Measurements from ENCODE around the gene FRMD8. TPM values are rescaled to one million over a fixed set of nuclear protein-coding genes. Genes with fewer than 3 reads are reported as not detected.

FRMD8 gene
- total and polyA plus RNA-seq, 2 of the 4 experiments (the other 2 are of a cell fraction): 11.3 to 19.8 TPM

DNA sequence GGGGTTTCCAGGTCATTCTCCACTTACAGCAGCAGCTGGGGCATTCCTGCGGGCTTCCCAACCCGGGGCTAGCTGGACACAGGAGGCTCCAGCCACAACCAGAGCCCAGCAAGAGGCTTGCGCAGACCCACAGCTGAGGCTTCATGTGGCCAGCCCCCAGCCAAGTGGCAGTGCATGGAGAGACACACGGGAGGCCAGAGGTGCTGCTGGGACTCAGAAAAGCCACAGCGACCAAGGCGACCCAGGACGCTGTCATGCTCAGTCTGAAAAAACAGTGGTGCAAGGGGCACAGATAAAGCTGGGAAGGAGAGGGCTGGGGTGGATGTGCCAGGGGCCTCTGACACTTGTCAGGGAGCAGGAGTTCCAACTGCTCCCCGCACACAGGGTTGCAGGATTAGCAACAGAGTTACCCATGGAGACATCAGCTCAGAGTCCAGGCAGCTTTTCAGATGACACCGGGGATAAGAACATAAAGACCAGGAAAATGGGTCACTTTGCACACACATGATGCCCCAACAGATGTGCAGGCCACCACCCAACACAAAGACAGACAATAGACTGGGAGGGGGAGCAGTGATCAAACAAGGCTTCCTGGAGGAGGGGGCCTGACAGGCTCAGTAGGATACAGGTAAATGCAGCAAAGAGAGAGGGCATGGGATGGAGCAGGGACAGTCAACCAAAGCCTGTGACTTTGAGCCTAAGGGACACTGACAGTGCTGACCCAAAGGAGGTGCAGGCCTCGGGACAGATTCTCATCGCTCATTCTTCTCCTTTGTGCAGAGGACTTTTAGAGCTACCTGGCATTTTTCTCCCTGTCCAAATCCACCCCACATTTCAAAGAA lies 29.3 kb downstream of the FRMD8 start:
- peaks cover 10 to 66% of the 10 kb centered on the region in 2 experiments; a peak in 3 of 4 replicates for H3K79me1 ChIP-seq (ENCODE audit: low read depth in 1 of 2, low read length in 2 of 2)
- H2AFZ ChIP-seq (replicated peaks; ENCODE audit: low read length, poor library complexity): peak overlapping the region; percentile 94
- WGBS, 2 experiments (ENCODE audit: extremely low coverage in 2 of 2, insufficient read length in 1 of 2): 64% methylated on average over 7 of the region's 11 CpGs; no CpG with 5 or more reads in 1 of the 2 experiments
- peaks cover 36% of the 10 kb centered on the region for H3K4me1 ChIP-seq (ENCODE audit: control insufficient read depth, insufficient read depth, low read length)
- BruUV-seq (replicated peaks): no TSS peak
- H3K27ac ChIP-seq (ENCODE audit: insufficient read depth, low read length): 0 out of 2 replicates have a peak overlapping the region, but pooled peaks have one; percentile 1
- peak overlapping the region; percentile 3; the same call in 1 of the 2 replicates for H4K91ac ChIP-seq (ENCODE audit: insufficient read depth, low read depth, low read length)
- H2AK9ac ChIP-seq (replicated peaks; ENCODE audit: low read depth, low read length, poor library complexity): peak overlapping the region; percentile 77
- DNase-seq (no peak), ATAC-seq (ENCODE audit: low read depth) (no peak)
- peak overlapping the region; percentile 76 for H2AK5ac ChIP-seq (ENCODE audit: low read depth, low read length)
- no peaks in the 10 kb centered on the region for H3K27me3 ChIP-seq (ENCODE audit: control insufficient read depth, insufficient read depth, low read length)
- H3K4ac ChIP-seq (ENCODE audit: low read depth, low read length): peak overlapping the region; percentile 70
- no peak overlapping the region for H4K5ac ChIP-seq (ENCODE audit: low read depth, low read length)
- H3K4me3 ChIP-seq (ENCODE audit: insufficient read depth, low read depth, low read length): peak overlapping the region; percentile 12; the same call in 1 of the 2 replicates
- H2BK20ac ChIP-seq (ENCODE audit: low read depth, low read length): peak overlapping the region; percentile 79
- H2BK120ac ChIP-seq (ENCODE audit: low read depth, low read length): peak overlapping the region; percentile 78
- peaks cover 16% of the 10 kb centered on the region for H3K36me3 ChIP-seq (ENCODE audit: control insufficient read depth, insufficient read depth, low read length)
- intact Hi-C loops (cut with micrococcal nuclease): loop anchor here (1.0 kb wide), 1 partner anchor 95 kb away; no protein-coding TSS in a partner anchor
- H3K18ac ChIP-seq (ENCODE audit: low read depth, low read length): no peak overlapping the region
- H3K9me3 ChIP-seq (ENCODE audit: control insufficient read depth, insufficient read depth, low read length): no peaks in the 10 kb centered on the region
- peak overlapping the region; percentile 12; the same call in 1 of the 2 replicates for H3K9ac ChIP-seq (ENCODE audit: low read depth, low read length)
- peaks cover 6% of the 10 kb centered on the region for H4K20me1 ChIP-seq (ENCODE audit: insufficient read depth, low read length)
- H3K4me2 ChIP-seq (ENCODE audit: low read depth, low read length): peak overlapping the region; percentile 75
- H3K14ac ChIP-seq (replicated peaks; ENCODE audit: low read depth, low read length): peak overlapping the region; percentile 88
- H3K56ac ChIP-seq (ENCODE audit: extremely low read depth, insufficient read depth, low read length): no peak overlapping the region
- dilution Hi-C loops (cut with HindIII; ENCODE audit: low sequenced_read_pairs, unreplicated experiment): no loop called here
- peak overlapping the region; percentile 74 for H3K23ac ChIP-seq (ENCODE audit: low read depth, low read length)
- peak overlapping the region; percentile 0 to 82; a peak in 1 of 4 replicates for H4K8ac ChIP-seq (ENCODE audit: low read depth in 2 of 2, low read length in 2 of 2)
- POLR2A ChIA-PET (ENCODE audit: unreplicated experiment): interaction anchor here (0.5 to 6.8 kb wide), 4 partner anchors 31 to 93 kb away, joined by 3 to 142 read pairs (median 4); partner anchors contain the start of gene MALAT1
- in situ Hi-C loops (cut with MboI; ENCODE audit: low sequenced_read_pairs): no loop called here
- no peaks in the 10 kb centered on the region for H3K9me1 ChIP-seq (ENCODE audit: insufficient read depth, low read length)
- CTCF ChIA-PET: interaction anchor here (0.5 to 1.9 kb wide), 8 partner anchors 11 to 94 kb away, joined by 3 to 8 read pairs (median 4); partner anchors contain the start of gene FRMD8
- no peak overlapping the region; the same call in 2 of the 3 replicates for H2BK15ac ChIP-seq (ENCODE audit: low read depth, low read length)
- H2BK5ac ChIP-seq (ENCODE audit: low read depth, low read length, poor library complexity, severe bottlenecking): no peak overlapping the region
- TF ChIP-seq MAFK (IDR thresholded peaks at IDR 0.05; ENCODE audit: low read depth, low read length): no peak
- TF ChIP-seq FOS (IDR thresholded peaks at IDR 0.05; ENCODE audit: low read depth, low read length): no peak
- no peak for TF ChIP-seq MAZ (IDR thresholded peaks at IDR 0.05; ENCODE audit: borderline replicate concordance, low read depth, low read length)
- no peak; the same call in none of the 2 replicates for TF ChIP-seq POLR2A (IDR thresholded peaks at IDR 0.05; ENCODE audit: low read depth, low read length)
- TF ChIP-seq RAD21 (IDR thresholded peaks at IDR 0.05; ENCODE audit: low read length): no peak
- TF ChIP-seq CHD1 (IDR thresholded peaks at IDR 0.05; ENCODE audit: low read depth, low read length): no peak
- TF ChIP-seq RCOR1 (IDR thresholded peaks at IDR 0.05; ENCODE audit: insufficient replicate concordance, low read length): no peak
- no peak for TF ChIP-seq ELK1 (IDR thresholded peaks at IDR 0.05; ENCODE audit: borderline replicate concordance, low read depth, low read length)
- no peak for TF ChIP-seq USF2 (IDR thresholded peaks at IDR 0.05; ENCODE audit: low read depth, low read length)
- TF ChIP-seq CEBPB (IDR thresholded peaks at IDR 0.05; ENCODE audit: low read depth, low read length): no peak
- no peak for TF ChIP-seq NFE2L2 (IDR thresholded peaks at IDR 0.05; ENCODE audit: low read depth, low read length)
- no peak for TF ChIP-seq BHLHE40 (IDR thresholded peaks at IDR 0.05; ENCODE audit: low read depth, low read length)
- TF ChIP-seq RFX5 (IDR thresholded peaks at IDR 0.05; ENCODE audit: low read depth, low read length): no peak
- no peak for TF ChIP-seq SMC3 (IDR thresholded peaks at IDR 0.05; ENCODE audit: low read depth, low read length)

All from IMR-90 (cell line).